ENCODE data around the gene RPRML.

The RPRML gene

DNA sequence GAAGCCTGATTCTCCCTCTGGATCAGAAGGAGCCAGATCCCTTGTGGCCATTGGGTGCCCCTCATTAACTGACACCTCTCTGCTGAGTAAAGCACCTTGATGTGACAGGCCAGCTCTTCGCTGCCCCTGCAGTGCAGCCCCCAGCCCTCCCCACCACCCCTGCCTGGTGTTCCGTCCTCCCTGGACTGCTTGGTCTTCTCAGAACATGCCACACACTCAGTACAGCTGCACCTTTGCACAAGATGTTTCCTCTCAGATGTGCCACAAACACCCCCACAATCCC is 35.9 kb downstream of the RPRML start:
- DNase-seq: no peak

DNA sequence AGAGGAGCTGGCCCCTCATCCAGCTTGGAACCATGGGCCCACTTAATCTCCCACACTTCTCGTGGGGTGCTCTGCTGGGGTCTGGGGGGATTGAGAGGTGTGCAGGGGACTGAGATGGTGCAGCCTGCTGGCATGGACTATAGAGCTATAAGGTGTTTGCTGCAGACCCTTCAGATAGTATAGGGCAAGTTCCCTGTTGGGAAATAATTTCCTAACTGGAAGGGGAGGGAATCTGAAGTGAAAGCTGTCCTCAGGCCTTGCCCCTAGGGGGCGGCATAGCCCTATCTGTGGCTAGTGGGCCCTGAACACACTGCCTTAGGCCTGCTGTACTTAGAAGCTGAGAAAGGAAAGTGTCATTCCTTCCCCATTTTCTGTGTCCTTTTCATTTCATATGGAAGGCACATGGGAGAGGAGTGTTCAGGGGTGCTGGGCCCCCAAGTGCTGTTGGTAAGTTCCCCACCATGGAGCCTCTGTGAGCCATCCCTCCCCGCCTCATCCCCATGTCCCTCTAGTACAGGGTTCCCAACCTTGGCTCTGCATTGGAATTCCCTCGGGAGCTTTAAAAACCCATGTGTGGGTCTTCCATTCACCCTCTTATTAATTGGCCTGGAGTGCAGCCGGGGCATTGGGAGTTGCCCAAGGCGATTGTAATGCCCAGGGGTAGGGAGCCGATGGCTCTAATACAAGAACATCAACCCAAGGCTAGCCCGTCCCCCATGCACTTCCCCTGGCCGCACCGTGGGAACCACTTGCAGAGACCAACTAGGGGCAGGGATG is 36.4 kb downstream of the RPRML start:
- DNase-seq: peak; percentile 14

DNA sequence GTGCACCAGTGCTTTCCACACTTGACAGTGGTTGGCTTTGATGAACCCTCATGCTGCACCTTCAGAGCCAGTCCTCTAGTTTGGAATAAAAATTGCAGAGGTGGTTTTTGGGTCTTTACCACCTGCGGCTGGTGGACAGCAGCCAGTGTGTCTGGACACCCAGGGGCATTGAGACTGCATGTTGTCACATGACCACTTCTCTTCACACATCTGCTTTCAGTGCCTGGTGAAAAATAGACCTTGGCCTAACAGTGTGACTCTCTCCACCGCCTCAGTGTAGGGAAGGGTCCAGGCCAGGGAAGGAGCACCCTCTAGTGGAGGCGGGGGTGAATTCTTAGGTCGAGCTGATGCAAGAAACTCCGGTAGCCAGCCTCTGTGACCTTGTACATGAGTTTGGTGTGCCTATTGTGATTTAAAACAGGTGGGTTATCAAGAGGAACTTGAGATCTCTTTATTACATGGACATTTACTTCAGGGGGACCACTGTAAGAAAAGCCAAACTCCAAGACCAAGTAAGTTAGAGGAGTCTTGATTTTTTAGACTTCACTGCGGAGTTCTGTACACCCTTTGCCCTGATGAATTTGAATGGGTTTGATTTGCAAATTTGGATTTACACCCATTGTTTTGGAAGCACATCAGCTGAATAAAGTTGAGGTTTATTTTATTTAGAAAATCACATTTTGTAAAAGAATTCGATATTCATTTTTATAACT is 38.2 kb downstream of the RPRML start:
- DNase-seq: peak; percentile 35

DNA sequence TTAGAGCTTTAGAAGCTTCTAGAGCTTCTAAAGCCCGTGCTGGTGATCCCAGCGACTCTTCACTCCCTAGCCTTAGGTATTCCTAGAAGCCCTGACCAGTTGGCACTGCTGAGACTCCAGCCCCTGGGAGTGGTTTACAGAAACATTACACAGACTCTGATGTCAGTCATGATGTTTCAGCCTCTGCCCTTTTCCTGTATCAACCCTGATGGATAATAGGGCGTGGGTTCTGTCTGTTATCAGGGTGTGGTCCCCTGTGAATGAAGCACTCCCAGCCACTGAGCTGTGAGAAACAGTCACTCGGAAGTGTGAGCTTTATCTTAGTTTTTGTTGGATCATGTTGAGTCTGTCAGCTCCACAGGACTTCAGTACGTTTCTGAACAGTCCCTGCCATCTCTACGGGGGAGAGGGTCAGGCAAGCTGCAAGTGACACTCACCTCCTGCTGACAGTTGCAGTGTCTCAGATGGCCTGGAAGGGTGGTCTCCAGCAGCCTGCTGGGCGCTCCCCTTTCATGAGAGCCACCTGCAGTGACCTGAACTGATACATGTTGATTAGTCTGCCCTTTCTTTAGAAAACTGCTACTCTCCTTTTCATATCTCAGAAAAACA is 43.3 kb downstream of the RPRML start:
- no peak for DNase-seq

DNA sequence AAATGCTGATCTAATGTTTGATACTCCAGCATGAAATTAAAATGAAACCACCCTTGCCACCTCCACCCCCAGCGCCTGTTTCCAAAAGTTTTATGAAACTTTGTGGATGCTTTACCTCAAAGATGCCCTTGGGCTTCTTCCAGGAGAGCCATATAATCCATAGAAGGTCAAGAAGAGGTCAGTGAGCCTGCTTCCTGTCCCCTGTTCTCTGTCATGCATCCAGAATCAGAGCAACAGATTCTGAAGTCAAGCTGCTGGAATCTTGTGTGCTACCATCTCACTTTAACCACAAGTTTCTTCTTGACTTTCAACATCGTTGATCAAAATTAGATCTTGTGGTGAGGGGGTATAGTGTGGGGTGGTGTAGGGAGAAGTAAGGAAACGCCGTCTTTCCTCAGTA is 47.5 kb downstream of the RPRML start:
- DNase-seq: no peak

DNA sequence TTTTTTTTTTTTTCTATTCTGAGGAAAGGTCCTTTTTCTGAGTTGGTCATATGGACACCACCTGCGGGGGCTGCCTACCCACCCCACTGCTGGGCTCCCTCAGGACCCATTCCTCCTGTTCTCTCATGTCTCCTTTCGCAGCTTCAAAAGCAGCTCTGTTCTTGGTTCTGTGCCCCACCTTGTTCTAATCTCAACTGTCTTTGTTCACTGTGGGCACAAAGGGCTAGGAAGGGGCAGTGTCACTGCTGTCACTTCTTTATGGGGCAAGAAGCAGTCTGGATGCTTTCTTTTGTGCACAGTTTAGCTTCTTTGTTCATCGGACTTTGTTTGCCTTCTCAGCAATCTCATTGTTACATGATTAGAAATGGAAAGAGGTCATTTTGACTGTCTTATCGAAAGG is 49.0 kb downstream of the RPRML start:
- DNase-seq: no peak

DNA sequence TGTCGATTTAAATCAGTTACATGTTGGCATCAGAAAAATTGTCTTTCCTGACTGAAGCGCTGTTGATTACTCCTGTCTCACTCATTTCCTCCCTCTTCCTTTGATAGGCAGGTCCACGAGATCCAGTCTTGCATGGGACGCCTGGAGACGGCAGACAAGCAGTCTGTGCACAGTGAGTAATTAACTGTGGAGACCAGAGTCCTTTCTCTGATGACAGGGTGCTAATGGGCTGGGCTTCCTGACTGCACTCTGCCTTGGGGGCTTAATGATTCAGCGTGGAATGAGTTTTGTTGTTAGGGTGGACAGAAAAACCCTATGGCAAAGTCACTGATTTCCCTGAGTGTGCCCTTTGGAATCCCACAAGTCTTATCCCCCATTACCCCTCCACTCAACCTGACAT is 49.6 kb downstream of the RPRML start:
- no peak for DNase-seq

DNA sequence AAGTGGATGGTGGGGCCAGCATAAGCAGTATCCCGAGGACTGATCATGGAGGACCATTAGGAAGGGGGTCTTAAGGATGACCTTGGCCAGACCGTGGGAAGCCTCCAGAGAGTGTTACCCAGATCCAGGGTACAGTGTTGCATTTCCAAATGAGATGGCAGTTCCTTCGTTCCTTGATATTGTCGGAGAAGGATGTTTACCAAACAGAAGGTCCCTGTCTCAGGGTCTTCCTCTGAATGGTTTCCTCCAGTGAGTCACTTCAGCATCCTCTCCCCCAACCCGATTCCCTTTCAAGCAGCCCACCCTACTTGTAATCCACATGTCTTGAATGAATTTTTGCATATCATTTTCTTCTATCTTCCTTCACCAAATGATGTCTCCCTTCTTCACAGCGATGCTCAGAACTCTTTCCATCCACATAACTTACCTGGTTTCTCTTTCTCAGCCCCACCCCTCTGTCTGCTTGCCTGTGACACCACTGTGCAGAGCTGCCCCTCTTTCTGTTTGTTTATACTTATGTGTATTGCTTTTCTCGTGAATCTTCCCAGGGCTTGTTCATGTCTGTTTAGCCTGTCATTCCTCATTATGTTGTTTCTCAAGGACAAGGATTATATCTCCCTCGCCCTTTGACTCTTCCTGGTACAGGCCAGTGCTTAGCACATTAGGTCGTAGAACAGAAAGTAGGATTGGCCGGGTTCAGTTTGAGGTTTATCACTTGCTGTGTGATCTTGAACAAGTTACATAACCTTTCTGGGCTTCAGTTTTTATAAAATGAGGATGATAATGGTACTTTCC is 50.4 kb downstream of the RPRML start:
- DNase-seq: no peak
